OCI-LY3 (cell line): ENCODE results near the gene PCDHB1.
"Not testable (repeated sequence)": the region's sequence is repeated elsewhere in the genome, so short reads cannot be mapped to it uniquely, and the experiment has no call there.

ENCODE experiments used
- H2AFZ ChIP-seq: fragments of 200-600, 300-600 bp; shearing (Covaris generic); 2 replicates; pipeline ENCODE4 v1.6.0; 2014; ENCODE audit warnings: antibody characterized with exemption, low read depth, low read length
- H3K27ac ChIP-seq: fragments of 200-600, 300-600 bp; sonication (generic); 2 replicates; pipeline ENCODE4 v1.5.1; 2014; ENCODE audit warnings: mild to moderate bottlenecking, low read length, moderate library complexity, mixed read lengths
- H3K27me3 ChIP-seq: fragments of 200-600, 300-600 bp; sonication (generic); 2 replicates; pipeline ENCODE4 v1.6.1; 2014; ENCODE audit warnings: low read depth, low read length, mixed read lengths
- H3K36me3 ChIP-seq: fragments of 200-600, 300-600 bp; sonication (generic); replicated peaks from 2 replicates; pipeline ENCODE3; 2014; ENCODE audit warnings: low read depth, low read length, mixed read lengths
- H3K4me1 ChIP-seq: fragments of 300-600, 200-600 bp; sonication (generic); 2 replicates; pipeline ENCODE4 v1.6.1; 2014; ENCODE audit warnings: low read length, mixed read lengths
- H3K4me2 ChIP-seq: fragments of 200-600, 300-600 bp; sonication (generic); 2 replicates; pipeline ENCODE4 v1.6.1; 2014; ENCODE audit warnings: low read length, mixed read lengths
- H3K4me3 ChIP-seq: fragments of 300-600, 200-600 bp; sonication (generic); 2 replicates; pipeline ENCODE4 v1.5.1; 2014; ENCODE audit warnings: antibody characterized with exemption, mild to moderate bottlenecking, low read length, moderate library complexity
- H3K79me2 ChIP-seq: fragments of 300-600, 200-600 bp; shearing (Covaris generic); 2 replicates; pipeline ENCODE4 v1.6.1; 2014; ENCODE audit warnings: mild to moderate bottlenecking, low read length, mixed read lengths
- H3K9ac ChIP-seq: fragments of 300-600, 200-600 bp; shearing (Covaris generic); 2 replicates; pipeline ENCODE4 v1.6.0; 2014; ENCODE audit warnings: mild to moderate bottlenecking, low read length, moderate library complexity
- H3K9me3 ChIP-seq: fragments of 200-600, 300-600 bp; shearing (Covaris generic); 2 replicates; pipeline ENCODE4 v1.6.1; 2014; ENCODE audit warnings: low read length, mixed read lengths; ENCODE audit not compliant: insufficient read depth
- H4K20me1 ChIP-seq: fragments of 200-600, 300-600 bp; sonication (generic); 2 replicates; pipeline ENCODE4 v1.6.1; 2016; ENCODE audit warnings: low read length, mixed read lengths; ENCODE audit not compliant: insufficient read depth
- CTCF ChIP-seq: fragments of 200-600, 300-600 bp; sonication (generic); IDR thresholded peaks from 2 replicates; pipeline ENCODE4 v1.5.1; 2014; ENCODE audit warnings: antibody characterized with exemption, low read length, low read depth
- EZH2phosphoT487 ChIP-seq: fragments of 200-600 bp; shearing (Covaris generic); IDR thresholded peaks from 2 replicates; pipeline ENCODE4 v1.6.1; 2018; ENCODE audit warnings: antibody characterized with exemption, mixed run types, low read depth

Gene PCDHB1

GRCh38 chr5:141094481-141095262 lies 43.5 kb downstream of the PCDHB1 start, which contains the start of gene PCDHB2:
Gene PCDHB2 (plus strand): TSS chr5:141094615. CDS start chr5:141094791, 176 bp downstream.
- no peak within 1 kb of the TSS for H3K4me2 ChIP-seq
- no peaks in the 10 kb centered on the region for H3K9me3 ChIP-seq
- no peak within 1 kb of the TSS for H3K9ac ChIP-seq
- H2AFZ ChIP-seq, result no peak within 1 kb of the TSS
- H3K27ac ChIP-seq, result no peak within 1 kb of the TSS
- no peaks in the 10 kb centered on the region for H4K20me1 ChIP-seq
- no peak within 1 kb of the TSS for H3K4me3 ChIP-seq
- no peaks in the 10 kb centered on the region for H3K36me3 ChIP-seq
- H3K4me1 ChIP-seq, result no peaks in the 10 kb centered on the region
- H3K27me3 ChIP-seq, result no peaks in the 10 kb centered on the region
- TF ChIP-seq EZH2phosphoT487 (no peak), CTCF (no peak)
- no peaks in the 10 kb centered on the region for H3K79me2 ChIP-seq

- H3K27ac ChIP-seq, result no peak overlapping the region
- no peaks in the 10 kb centered on the region for H3K36me3 ChIP-seq
- H3K4me3 ChIP-seq, result no peak overlapping the region
- H3K4me1 ChIP-seq, result no peaks in the 10 kb centered on the region
- no peak overlapping the region for H3K4me2 ChIP-seq
- no peaks in the 10 kb centered on the region for H4K20me1 ChIP-seq
- H3K79me2 ChIP-seq, result no peaks in the 10 kb centered on the region
- TF ChIP-seq CTCF, result no peak
- no peak for TF ChIP-seq EZH2phosphoT487
- no peak overlapping the region for H3K9ac ChIP-seq
- H2AFZ ChIP-seq, result no peak overlapping the region
- H3K9me3 ChIP-seq, result no peaks in the 10 kb centered on the region
- H3K27me3 ChIP-seq, result no peaks in the 10 kb centered on the region
Measured at GRCh38 chr5:141095263-141095641, 44.1 kb downstream of the PCDHB1 start.

GRCh38 chr5:141096181-141096580 lies 45.0 kb downstream of the PCDHB1 start:
- H3K4me2 ChIP-seq, H3K36me3 ChIP-seq, H3K79me2 ChIP-seq, H3K9me3 ChIP-seq, H3K4me1 ChIP-seq, H3K4me3 ChIP-seq, H3K27me3 ChIP-seq, H4K20me1 ChIP-seq, H2AFZ ChIP-seq, H3K9ac ChIP-seq, H3K27ac ChIP-seq: not testable (repeated sequence)

GRCh38 chr5:141096586-141096985 lies 45.4 kb downstream of the PCDHB1 start:
- H3K4me2 ChIP-seq, H3K27me3 ChIP-seq, H4K20me1 ChIP-seq, H3K27ac ChIP-seq, H3K4me1 ChIP-seq, H3K4me3 ChIP-seq, H3K9ac ChIP-seq, H3K9me3 ChIP-seq, H3K36me3 ChIP-seq, H2AFZ ChIP-seq, H3K79me2 ChIP-seq: not testable (repeated sequence)

- Histone ChIP-seq H3K36me3 (no peaks in the 10 kb centered on the region), H3K9ac (no peak within 1 kb of the TSS), H3K27ac (no peak within 1 kb of the TSS), H3K27me3 (no peaks in the 10 kb centered on the region), H3K4me3 (no peak within 1 kb of the TSS), H2AFZ (no peak within 1 kb of the TSS), H3K4me2 (no peak within 1 kb of the TSS), H3K79me2 (no peaks in the 10 kb centered on the region), H3K4me1 (no peaks in the 10 kb centered on the region), H3K9me3 (no peaks in the 10 kb centered on the region), H4K20me1 (no peaks in the 10 kb centered on the region)
- TF ChIP-seq EZH2phosphoT487, result no peak
- no peak for TF ChIP-seq CTCF
Measured at GRCh38 chr5:141100243-141100805, 49.1 kb downstream of the PCDHB1 start, which contains the start of gene PCDHB3. Gene PCDHB3 (plus strand): TSS chr5:141100473. CDS start chr5:141100650, 177 bp downstream.
